K562 (cell line): Measurements from ENCODE around the gene NAA15. TPM values are rescaled to one million over a fixed set of nuclear protein-coding genes. Genes with fewer than 3 reads are reported as not detected.

Experiments used
- CBFB ChIP-seq: sonication (generic); formaldehyde crosslinking; IDR thresholded peaks from 2 replicates; pipeline ENCODE4 v1.4.0; 2020; ENCODE audit warnings: mild to moderate bottlenecking, missing genetic modification reagents
- CREB1 ChIP-seq, 2 experiments: sonication (generic) in 1 of 2; formaldehyde crosslinking in 1 of 2; IDR thresholded peaks; 2 replicates each; pipeline versions ENCODE4 v1.6.1 to v1.8.0; 2012 to 2022; ENCODE audit warnings: inconsistent platforms in 1 of 2, mild to moderate bottlenecking in 1 of 2, missing genetic modification reagents in 1 of 2, moderate library complexity in 1 of 2
- CREBBP ChIP-seq: IDR thresholded peaks from one replicate; pipeline ENCODE4 v1.6.1; 2012; ENCODE audit warnings: low read depth, mild to moderate bottlenecking, control low read depth, inconsistent platforms, low read length
- ETS1 ChIP-seq: conservative IDR thresholded peaks from 2 replicates; pipeline ENCODE4 v1.6.1; 2011; ENCODE audit warnings: low read depth, mild to moderate bottlenecking, low read length; ENCODE audit not compliant: control insufficient read depth
- HNRNPLL ChIP-seq: fragments of 200-400 bp; formaldehyde crosslinking; IDR thresholded peaks from 2 replicates; pipeline ENCODE4 v1.6.1; 2017; ENCODE audit warnings: low read length, low read depth, mild to moderate bottlenecking; ENCODE audit not compliant: poor library complexity, severe bottlenecking
- L3MBTL2 ChIP-seq: fragments of 450-650 bp; IDR thresholded peaks from 2 replicates; pipeline ENCODE4 v1.6.1; 2016; ENCODE audit warnings: mild to moderate bottlenecking, moderate library complexity
- MTA3 ChIP-seq: fragments of 450-650 bp; formaldehyde crosslinking; IDR thresholded peaks from 2 replicates; pipeline ENCODE4 v1.6.1; 2017; ENCODE audit warnings: mild to moderate bottlenecking, borderline replicate concordance
- SOX6 ChIP-seq: fragments of 450-650 bp; IDR thresholded peaks from 2 replicates; pipeline ENCODE4 v1.6.1; 2014; ENCODE audit warnings: mild to moderate bottlenecking
- STAT5A ChIP-seq: IDR thresholded peaks from 2 replicates; pipeline ENCODE4 v1.6.1; 2012; ENCODE audit warnings: low read length, inconsistent platforms, borderline replicate concordance
- ZNF143 ChIP-seq: sonication (generic); formaldehyde crosslinking; IDR thresholded peaks from 2 replicates; pipeline ENCODE4 v1.9.0; 2022; ENCODE audit warnings: mild to moderate bottlenecking, missing genetic modification reagents
- ZNF212 ChIP-seq: fragments of 450-650 bp; formaldehyde crosslinking; IDR thresholded peaks from 2 replicates; pipeline ENCODE4 v1.4.0; 2020; ENCODE audit warnings: mild to moderate bottlenecking
- ZNF316 ChIP-seq: fragments of 450-650 bp; IDR thresholded peaks from 2 replicates; pipeline ENCODE4 v1.6.1; 2016
- polyA plus RNA-seq, 8 experiments: library from polyadenylated mRNA; depleted of rRNA in 4 of 8; stranded (reverse) in 5 of 8; unstranded in 3 of 8; fragments of >200 nt; fragmentation: Nextera tagmentation in 2 of 8; fragmentation: Illumina TruSeq in 1 of 8; extraction: Ambion mirVana in 2 of 8; extraction: Trizol in 1 of 8; gene quantifications; 2 replicates each; pipeline versions ENCODE4 v1.2.1 to v1.2.3, GENCODE V29; 2011 to 2014; ENCODE audit warnings: inconsistent platforms in 1 of 8, missing spikeins in 1 of 8
- total RNA-seq, 7 experiments: library from RNA; depleted of rRNA in 6 of 7; stranded (reverse); fragments of >200 nt in 6 of 7; fragmentation: Illumina TruSeq in 2 of 7; extraction: Trizol in 2 of 7; gene quantifications; 2 replicates each; pipeline versions ENCODE4 v1.2.1 to v1.2.3, GENCODE V29; 2011 to 2021; ENCODE audit warnings: low replicate concordance in 1 of 7
- TF ChIP-seq, protein P1 (sequence below), 2 experiments: IDR thresholded peaks; 2 replicates each; pipeline ENCODE4 v1.6.1; 2011; ENCODE audit warnings: borderline replicate concordance in 1 of 2, control low read depth in 1 of 2, low read depth in 1 of 2, low read length in 1 of 2, mild to moderate bottlenecking in 1 of 2, mixed read lengths in 1 of 2, moderate library complexity in 1 of 2; ENCODE audit not compliant: insufficient read depth in 1 of 2, insufficient read length in 1 of 2, poor library complexity in 1 of 2, severe bottlenecking in 1 of 2; ENCODE audit errors: extremely low read depth in 1 of 2
- TF ChIP-seq, protein P2 (sequence below), 2 experiments: fragments of 450-650 bp; formaldehyde crosslinking in 1 of 2; IDR thresholded peaks; 2 replicates each; pipeline versions ENCODE4 v1.4.0 to v1.6.1; 2014 to 2020; ENCODE audit warnings: mild to moderate bottlenecking in 2 of 2, borderline replicate concordance in 1 of 2, low read depth in 1 of 2

Gene NAA15
- total and polyA plus RNA-seq, 9 of the 15 experiments (the other 6 are each of a cell fraction or from before 2014, with no cell fraction given): 37.8 to 117 (median 63.2) TPM

GRCh38 chr4:139301113-139301820, at the start of gene NAA15 (continued):
- TF ChIP-seq, protein P1, sequence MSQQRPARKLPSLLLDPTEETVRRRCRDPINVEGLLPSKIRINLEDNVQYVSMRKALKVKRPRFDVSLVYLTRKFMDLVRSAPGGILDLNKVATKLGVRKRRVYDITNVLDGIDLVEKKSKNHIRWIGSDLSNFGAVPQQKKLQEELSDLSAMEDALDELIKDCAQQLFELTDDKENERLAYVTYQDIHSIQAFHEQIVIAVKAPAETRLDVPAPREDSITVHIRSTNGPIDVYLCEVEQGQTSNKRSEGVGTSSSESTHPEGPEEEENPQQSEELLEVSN (IDR thresholded peaks at IDR 0.05; ENCODE audit: borderline replicate concordance in 1 of 2, extremely low read depth in 1 of 2, insufficient read depth in 1 of 2, insufficient read length in 1 of 2, low read depth in 1 of 2, low read length in 1 of 2, poor library complexity in 1 of 2, severe bottlenecking in 1 of 2): peak; percentile 85
- no peak for TF ChIP-seq HNRNPLL
- TF ChIP-seq CBFB: no peak
- TF ChIP-seq, protein P2, sequence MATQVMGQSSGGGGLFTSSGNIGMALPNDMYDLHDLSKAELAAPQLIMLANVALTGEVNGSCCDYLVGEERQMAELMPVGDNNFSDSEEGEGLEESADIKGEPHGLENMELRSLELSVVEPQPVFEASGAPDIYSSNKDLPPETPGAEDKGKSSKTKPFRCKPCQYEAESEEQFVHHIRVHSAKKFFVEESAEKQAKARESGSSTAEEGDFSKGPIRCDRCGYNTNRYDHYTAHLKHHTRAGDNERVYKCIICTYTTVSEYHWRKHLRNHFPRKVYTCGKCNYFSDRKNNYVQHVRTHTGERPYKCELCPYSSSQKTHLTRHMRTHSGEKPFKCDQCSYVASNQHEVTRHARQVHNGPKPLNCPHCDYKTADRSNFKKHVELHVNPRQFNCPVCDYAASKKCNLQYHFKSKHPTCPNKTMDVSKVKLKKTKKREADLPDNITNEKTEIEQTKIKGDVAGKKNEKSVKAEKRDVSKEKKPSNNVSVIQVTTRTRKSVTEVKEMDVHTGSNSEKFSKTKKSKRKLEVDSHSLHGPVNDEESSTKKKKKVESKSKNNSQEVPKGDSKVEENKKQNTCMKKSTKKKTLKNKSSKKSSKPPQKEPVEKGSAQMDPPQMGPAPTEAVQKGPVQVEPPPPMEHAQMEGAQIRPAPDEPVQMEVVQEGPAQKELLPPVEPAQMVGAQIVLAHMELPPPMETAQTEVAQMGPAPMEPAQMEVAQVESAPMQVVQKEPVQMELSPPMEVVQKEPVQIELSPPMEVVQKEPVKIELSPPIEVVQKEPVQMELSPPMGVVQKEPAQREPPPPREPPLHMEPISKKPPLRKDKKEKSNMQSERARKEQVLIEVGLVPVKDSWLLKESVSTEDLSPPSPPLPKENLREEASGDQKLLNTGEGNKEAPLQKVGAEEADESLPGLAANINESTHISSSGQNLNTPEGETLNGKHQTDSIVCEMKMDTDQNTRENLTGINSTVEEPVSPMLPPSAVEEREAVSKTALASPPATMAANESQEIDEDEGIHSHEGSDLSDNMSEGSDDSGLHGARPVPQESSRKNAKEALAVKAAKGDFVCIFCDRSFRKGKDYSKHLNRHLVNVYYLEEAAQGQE (IDR thresholded peaks at IDR 0.05; ENCODE audit: borderline replicate concordance): peak; percentile 31
- TF ChIP-seq, protein P2 (CRISPR knock-in tag; IDR thresholded peaks at IDR 0.05; ENCODE audit: low read depth): no peak
- no peak for TF ChIP-seq STAT5A
- TF ChIP-seq SOX6: peak; percentile 43; the same call in 1 of the 2 replicates
- TF ChIP-seq L3MBTL2: peak; percentile 81
- TF ChIP-seq ZNF316: peak; percentile 40
- TF ChIP-seq ZNF212 (CRISPR knock-in tag): no peak
- TF ChIP-seq ETS1: no peak; the same call in 1 of the 2 replicates
- TF ChIP-seq ZNF143 (CRISPR knock-in tag): peak; percentile 72
- peak; percentile 49 for TF ChIP-seq CREB1 (IDR thresholded peaks at IDR 0.05)
- peak; percentile 70 for TF ChIP-seq CREB1 (CRISPR knock-in tag; IDR thresholded peaks at IDR 0.05)
- no peak for TF ChIP-seq CREBBP
- TF ChIP-seq MTA3: peak; percentile 73; the same call in 1 of the 2 replicates
